Mesothelial cell of epicardium (in vitro differentiated cells): ENCODE measurements around the gene RAP1GAP2. TPM values are rescaled to one million over a fixed set of nuclear protein-coding genes. Genes with fewer than 3 reads are reported as not detected.

Source experiments
- DNase-seq, 2 experiments: peaks; one replicate each; pipeline ENCODE4 v3.0.0; 2021; ENCODE audit warnings: low spot score in 2 of 2; ENCODE audit not compliant: unreplicated experiment in 2 of 2
- H3K27ac Mint-ChIP-seq: 2 replicates; pipeline ENCODE4 v1.8.0; 2021; ENCODE audit warnings: mixed read lengths
- H3K27me3 Mint-ChIP-seq: 2 replicates; pipeline ENCODE4 v1.8.0; 2021; ENCODE audit warnings: low read depth, mixed read lengths
- H3K36me3 Mint-ChIP-seq: 2 replicates; pipeline ENCODE4 v1.8.0; 2021; ENCODE audit warnings: mixed read lengths
- H3K4me1 Mint-ChIP-seq: 2 replicates; pipeline ENCODE4 v1.8.0; 2021; ENCODE audit warnings: mixed read lengths
- H3K4me3 Mint-ChIP-seq: 2 replicates; pipeline ENCODE4 v1.8.0; 2021; ENCODE audit warnings: mild to moderate bottlenecking, moderate library complexity, mixed read lengths
- H3K9me3 Mint-ChIP-seq: 2 replicates; pipeline ENCODE4 v1.8.0; 2021; ENCODE audit warnings: mixed read lengths
- CTCF ChIP-seq: fragments of 200-600 bp; sonication (generic); IDR thresholded peaks from one replicate; pipeline ENCODE4 v1.5.0; 2021; ENCODE audit warnings: antibody characterized with exemption; ENCODE audit not compliant: unreplicated experiment
- total RNA-seq: library from RNA; stranded (reverse); gene quantifications from 3 replicates; pipeline ENCODE4 v1.2.1, GENCODE V29; 2021

Gene RAP1GAP2
- total RNA-seq, 1 donor from 2014 or later, result 7.1 TPM

GRCh38 chr17:3035968-3036280, 239.7 kb downstream of the RAP1GAP2 start:
- H3K4me3 Mint-ChIP-seq, result no peak overlapping the region
- H3K36me3 Mint-ChIP-seq, result no peaks in the 10 kb centered on the region
- no peak for TF ChIP-seq CTCF
- H3K27me3 Mint-ChIP-seq, result peaks cover 4% of the 10 kb centered on the region
- no peak for DNase-seq
- H3K4me1 Mint-ChIP-seq, result peaks cover 1% of the 10 kb centered on the region
- no peaks in the 10 kb centered on the region for H3K9me3 Mint-ChIP-seq
- H3K27ac Mint-ChIP-seq, result no peak overlapping the region

DNA sequence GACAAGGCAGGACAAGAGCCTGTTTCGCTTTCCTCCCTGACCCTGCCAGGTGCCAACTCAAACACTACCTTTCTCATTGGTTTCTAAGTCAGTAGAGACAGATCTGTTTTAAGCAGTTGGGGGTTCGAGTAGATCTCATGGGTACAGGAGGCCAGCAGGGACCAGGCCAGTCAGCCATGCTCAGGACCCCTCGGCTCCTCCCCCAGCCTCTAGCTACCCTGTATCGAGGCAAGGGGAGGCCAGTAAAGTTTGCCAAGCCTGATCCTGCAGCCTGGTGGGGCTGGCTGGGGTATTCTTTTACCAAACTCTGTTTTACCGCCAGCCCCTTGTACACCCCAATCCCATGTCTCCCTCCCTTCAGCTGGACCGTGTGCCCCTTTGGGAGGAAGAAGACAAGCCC, 240.6 kb downstream of the RAP1GAP2 start:
- peaks cover 11% of the 10 kb centered on the region for H3K27me3 Mint-ChIP-seq
- TF ChIP-seq CTCF, result no peak
- H3K4me1 Mint-ChIP-seq, result peaks cover 1% of the 10 kb centered on the region
- H3K4me3 Mint-ChIP-seq, result no peak overlapping the region
- H3K9me3 Mint-ChIP-seq, result no peaks in the 10 kb centered on the region
- H3K27ac Mint-ChIP-seq, result no peak overlapping the region
- no peaks in the 10 kb centered on the region for H3K36me3 Mint-ChIP-seq
- no peak for DNase-seq

DNA sequence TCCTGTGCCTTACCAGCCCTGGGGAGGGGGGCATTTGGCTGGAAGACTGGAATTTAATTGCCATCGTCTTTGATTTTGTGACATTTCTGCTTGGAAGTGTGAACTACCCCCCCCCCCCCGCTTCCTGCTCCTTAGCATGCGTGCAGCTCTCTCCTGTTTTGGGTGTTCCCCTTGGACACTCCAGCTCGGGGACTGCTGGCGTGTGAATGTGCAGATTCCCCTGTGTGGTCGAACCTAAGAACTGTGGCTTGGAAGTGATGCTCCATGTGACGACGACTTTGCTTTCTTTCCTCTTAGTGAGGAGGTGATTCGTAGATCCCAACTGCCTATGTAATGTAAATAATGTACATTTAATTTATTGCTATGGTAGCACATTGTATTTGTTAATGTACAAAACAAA, 241.0 kb downstream of the RAP1GAP2 start:
- peaks cover 13% of the 10 kb centered on the region for H3K27me3 Mint-ChIP-seq
- no peak for DNase-seq
- no peak overlapping the region for H3K4me3 Mint-ChIP-seq
- TF ChIP-seq CTCF, result no peak
- H3K9me3 Mint-ChIP-seq, result no peaks in the 10 kb centered on the region
- no peaks in the 10 kb centered on the region for H3K36me3 Mint-ChIP-seq
- no peak overlapping the region for H3K27ac Mint-ChIP-seq
- H3K4me1 Mint-ChIP-seq, result peaks cover 1% of the 10 kb centered on the region

DNA sequence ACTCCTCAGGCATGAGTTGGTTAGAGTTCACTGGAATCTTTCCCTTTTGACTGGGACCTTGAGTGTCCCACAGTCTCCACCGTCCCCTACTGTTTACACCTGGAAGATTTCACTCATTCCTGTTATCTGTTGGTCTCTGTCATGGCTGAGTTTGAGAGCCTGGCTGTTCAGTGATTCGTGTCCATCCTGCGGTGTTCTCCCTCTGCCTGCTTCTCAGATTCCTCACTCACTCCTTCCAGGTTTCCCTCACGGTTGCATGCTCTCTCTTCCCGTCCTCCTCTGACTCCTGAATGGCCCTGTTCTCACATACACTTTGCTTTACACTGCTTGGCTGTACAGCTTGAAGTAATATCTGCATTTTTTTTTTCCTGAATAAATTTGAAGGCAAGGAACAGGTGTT, 242.7 kb downstream of the RAP1GAP2 start:
- H3K27me3 Mint-ChIP-seq, result peaks cover 14% of the 10 kb centered on the region
- H3K4me1 Mint-ChIP-seq, result peaks cover 1% of the 10 kb centered on the region
- H3K4me3 Mint-ChIP-seq, result no peak overlapping the region
- no peak for TF ChIP-seq CTCF
- peaks cover 4% of the 10 kb centered on the region for H3K9me3 Mint-ChIP-seq
- no peak overlapping the region for H3K27ac Mint-ChIP-seq
- no peak for DNase-seq
- H3K36me3 Mint-ChIP-seq, result no peaks in the 10 kb centered on the region

DNA sequence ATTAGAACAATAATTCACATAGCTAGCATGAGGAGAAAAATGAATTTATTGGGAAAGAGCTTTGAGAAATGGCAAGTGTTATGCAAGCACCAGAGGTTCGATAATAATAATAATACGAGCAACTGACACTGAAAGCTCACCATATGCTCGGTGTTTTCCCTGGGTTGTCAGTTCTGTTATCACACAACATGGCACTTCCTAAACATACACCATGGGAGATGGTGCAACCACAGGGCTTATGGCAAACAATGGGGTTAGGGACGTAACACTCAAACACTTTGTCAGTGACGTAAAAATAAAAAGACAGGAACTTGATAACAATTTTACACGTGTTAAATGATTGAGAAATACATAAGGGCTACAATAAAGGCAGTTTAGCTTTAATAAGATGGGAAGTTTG, 243.5 kb downstream of the RAP1GAP2 start:
- no peaks in the 10 kb centered on the region for H3K4me1 Mint-ChIP-seq
- peaks cover 14% of the 10 kb centered on the region for H3K27me3 Mint-ChIP-seq
- no peaks in the 10 kb centered on the region for H3K36me3 Mint-ChIP-seq
- H3K27ac Mint-ChIP-seq, result no peak overlapping the region
- H3K4me3 Mint-ChIP-seq, result no peak overlapping the region
- no peak for DNase-seq
- TF ChIP-seq CTCF, result no peak
- peaks cover 8% of the 10 kb centered on the region for H3K9me3 Mint-ChIP-seq

- Mint-ChIP-seq H3K9me3 (peaks cover 8% of the 10 kb centered on the region), H3K27ac (no peak overlapping the region), H3K4me1 (no peaks in the 10 kb centered on the region), H3K36me3 (no peaks in the 10 kb centered on the region), H3K27me3 (peaks cover 14% of the 10 kb centered on the region), H3K4me3 (no peak overlapping the region)
- no peak for DNase-seq
- no peak for TF ChIP-seq CTCF
Observed at GRCh38 chr17:3040882-3041281, 244.6 kb downstream of the RAP1GAP2 start.
